Motor neuron (in vitro differentiated cells): ENCODE data around the gene DBH. TPM values are rescaled to one million over a fixed set of nuclear protein-coding genes. Genes with fewer than 3 reads are reported as not detected.
A peak's percentile ranks its signal among the peaks of the same experiment; 100 is the strongest.

Experiments
- ATAC-seq, 8 experiments: fragments of 200-7000 bp; cut with Tn5 transposase; replicated peaks in 6 of 8; 2 replicates each; pipeline ENCODE4 v1.8.0; 2021; ENCODE audit warnings: mild to moderate bottlenecking in 8 of 8, moderate library complexity in 8 of 8
- H3K27ac ChIP-seq, 2 donors: fragments of 250-450 bp; sonication (Bioruptor Pico); 2 replicates each; pipeline ENCODE4 v1.9.0; 2021; ENCODE audit warnings: antibody characterized with exemption in 2 of 2, mild to moderate bottlenecking in 2 of 2, moderate library complexity in 1 of 2
- H3K4me1 ChIP-seq, 2 donors: fragments of 250-450 bp; sonication (Bioruptor Pico); replicated peaks in 1 of 2; 2 replicates each; pipeline ENCODE4 v1.6.1; 2021; ENCODE audit warnings: antibody characterized with exemption in 2 of 2, mild to moderate bottlenecking in 2 of 2, moderate library complexity in 1 of 2
- H3K4me3 ChIP-seq, 5 donors: fragments of 250-450 bp; sonication (Bioruptor Pico); 2 replicates each; pipeline ENCODE4 v1.9.0; 2021; ENCODE audit warnings: antibody characterized with exemption in 5 of 5, mild to moderate bottlenecking in 5 of 5, moderate library complexity in 4 of 5
- WGBS, 10 experiments: fragments of 450-650 bp; shearing (Covaris generic); methylation state at CpG; one replicate each; pipeline ENCODE4 v1.0.0; 2022; 5-methylcytosine and 5-hydroxymethylcytosine counted together
- in situ Hi-C, 9 experiments: fragments of 400-800 bp; cut with MboI; loops; one replicate each; pipeline ENCODE4 v1.15.0; 2021; ENCODE audit warnings: low sequenced_read_pairs in 9 of 9, low pct_unique_long_range_greater_than_20kb in 2 of 9; ENCODE audit not compliant: unreplicated experiment in 9 of 9
- total RNA-seq, 8 experiments: library from RNA; unstranded; fragments of 300-600 nt; gene quantifications; 2 replicates each; pipeline versions ENCODE4 v1.2.3 to v1.2.4, GENCODE V29; 2022

Gene DBH
- total RNA-seq, 8 experiments from 2014 or later, result 0.07 to 1.7 (median 0.20) TPM

DNA sequence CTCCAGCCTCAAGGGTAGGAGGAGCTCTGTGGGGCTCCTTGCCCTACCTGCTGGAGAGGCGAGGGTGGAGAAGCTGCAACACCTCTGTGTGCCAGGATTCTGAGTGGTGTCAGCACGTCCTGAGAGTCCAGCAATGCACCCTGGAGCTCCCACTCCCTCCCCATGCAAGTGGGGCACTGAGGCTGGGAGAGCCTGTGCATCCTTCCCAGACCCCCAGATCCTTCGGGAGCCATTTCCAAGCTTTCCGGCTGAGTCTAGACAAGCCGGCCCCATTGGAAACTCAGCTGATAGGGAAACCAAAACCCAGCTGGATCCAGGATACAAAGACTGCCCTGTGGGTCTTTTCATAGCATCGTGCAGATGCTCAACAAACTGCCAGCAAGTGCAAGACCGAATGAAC lies 28.8 kb upstream of the DBH start:
- in situ Hi-C loops, result no loop called here
- Histone ChIP-seq H3K4me1 (peaks cover 19% of the 10 kb centered on the region in 2 donors), H3K4me3 (no peak overlapping the region), H3K27ac (no peak overlapping the region)
- WGBS, 10 experiments, result 0 to 82% (median 40%) methylated on average over 1 to 5 of the region's 7 CpGs; no CpG with 5 or more reads in 5 of the 10 experiments
- ATAC-seq, result no peak

DNA sequence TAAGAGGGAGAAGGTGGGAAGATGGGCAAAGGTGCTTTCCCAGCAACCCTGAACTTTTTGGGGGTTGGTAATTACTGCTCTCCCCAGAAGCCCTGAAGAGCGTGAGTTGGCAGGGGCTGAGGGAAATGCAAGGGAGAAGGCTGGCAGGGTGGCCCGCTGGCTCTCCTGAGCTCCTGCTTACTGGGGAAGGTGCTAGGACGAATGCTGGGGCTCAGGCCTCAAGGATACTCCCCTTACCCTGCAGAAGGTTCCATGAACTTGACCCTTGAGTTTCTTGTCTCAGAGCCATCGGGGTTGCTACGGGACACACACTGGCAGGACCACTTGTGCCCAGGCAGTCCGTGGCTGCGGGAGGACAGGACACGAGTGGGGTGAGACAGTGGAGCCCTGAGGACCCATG lies 28.2 kb upstream of the DBH start:
- H3K4me3 ChIP-seq, result no peak overlapping the region
- 0 to 100% (median 73%) methylated on average over 1 to 5 of the region's 8 CpGs; no CpG with 5 or more reads in 4 of the 10 experiments for WGBS, 10 experiments
- peaks cover 19 to 22% of the 10 kb centered on the region in 2 donors for H3K4me1 ChIP-seq
- in situ Hi-C loops, result no loop called here
- ATAC-seq, result no peak
- H3K27ac ChIP-seq, result no peak overlapping the region

DNA sequence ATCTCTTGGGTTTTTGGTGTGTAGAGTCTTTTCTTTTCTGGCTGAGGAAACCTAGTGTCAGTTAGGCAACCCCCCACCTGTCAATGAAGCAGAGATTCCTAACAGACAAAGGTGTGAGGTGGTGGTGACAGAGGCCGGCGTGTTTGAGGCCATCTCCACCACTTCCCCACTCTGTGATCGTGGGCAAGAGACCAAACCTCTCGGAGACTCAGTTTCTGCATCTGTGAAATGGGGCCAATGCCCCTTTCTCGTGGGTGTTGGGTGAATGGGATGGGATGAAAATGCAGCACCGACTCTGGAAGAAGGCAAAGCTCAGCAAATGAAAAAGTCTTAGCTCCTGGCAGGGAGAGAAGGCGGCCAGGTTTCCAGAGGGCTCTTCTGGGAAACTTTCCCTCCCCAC lies 27.8 kb upstream of the DBH start:
- Histone ChIP-seq H3K4me1 (peaks cover 21 to 26% of the 10 kb centered on the region in 2 donors), H3K27ac (no peak overlapping the region), H3K4me3 (no peak overlapping the region)
- 25 to 100% (median 69%) methylated on average over 1 to 4 of the region's 7 CpGs; no CpG with 5 or more reads in 4 of the 10 experiments for WGBS, 10 experiments
- in situ Hi-C loops, result no loop called here
- no peak for ATAC-seq

DNA sequence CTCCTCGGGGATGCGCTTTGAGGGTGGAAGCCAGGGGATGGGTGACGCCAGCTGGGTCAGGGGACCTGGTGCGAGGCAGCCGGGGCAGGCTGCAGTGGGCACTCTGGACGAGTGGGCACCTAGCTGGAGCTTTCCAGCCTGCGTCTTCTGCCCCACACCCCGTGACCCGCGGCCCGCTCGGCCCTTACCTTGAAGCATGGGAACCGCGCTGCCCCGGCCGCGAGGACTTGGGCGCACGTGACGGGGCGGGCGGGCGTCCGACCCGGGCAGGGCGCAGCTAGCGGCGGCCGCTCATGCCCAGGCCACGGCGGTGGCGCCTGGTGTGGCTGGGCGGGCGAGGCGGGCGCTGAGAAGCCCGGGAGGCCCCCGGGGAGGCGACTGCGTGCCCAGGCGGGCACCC lies 27.3 kb upstream of the DBH start:
- Histone ChIP-seq H3K27ac (no peak overlapping the region), H3K4me3 (peak overlapping the region; percentile 25 to 43 (median 28)), H3K4me1 (peaks cover 27 to 31% of the 10 kb centered on the region in 2 donors)
- peak in 5 of 8 experiments; percentile 58 to 63 (median 59) for ATAC-seq
- in situ Hi-C loops, result no loop called here
- 0% methylated on average over 2 of the region's 41 CpGs; no CpG with 5 or more reads in 9 of the 10 experiments for whole genome bisulfite sequencing, 10 experiments

DNA sequence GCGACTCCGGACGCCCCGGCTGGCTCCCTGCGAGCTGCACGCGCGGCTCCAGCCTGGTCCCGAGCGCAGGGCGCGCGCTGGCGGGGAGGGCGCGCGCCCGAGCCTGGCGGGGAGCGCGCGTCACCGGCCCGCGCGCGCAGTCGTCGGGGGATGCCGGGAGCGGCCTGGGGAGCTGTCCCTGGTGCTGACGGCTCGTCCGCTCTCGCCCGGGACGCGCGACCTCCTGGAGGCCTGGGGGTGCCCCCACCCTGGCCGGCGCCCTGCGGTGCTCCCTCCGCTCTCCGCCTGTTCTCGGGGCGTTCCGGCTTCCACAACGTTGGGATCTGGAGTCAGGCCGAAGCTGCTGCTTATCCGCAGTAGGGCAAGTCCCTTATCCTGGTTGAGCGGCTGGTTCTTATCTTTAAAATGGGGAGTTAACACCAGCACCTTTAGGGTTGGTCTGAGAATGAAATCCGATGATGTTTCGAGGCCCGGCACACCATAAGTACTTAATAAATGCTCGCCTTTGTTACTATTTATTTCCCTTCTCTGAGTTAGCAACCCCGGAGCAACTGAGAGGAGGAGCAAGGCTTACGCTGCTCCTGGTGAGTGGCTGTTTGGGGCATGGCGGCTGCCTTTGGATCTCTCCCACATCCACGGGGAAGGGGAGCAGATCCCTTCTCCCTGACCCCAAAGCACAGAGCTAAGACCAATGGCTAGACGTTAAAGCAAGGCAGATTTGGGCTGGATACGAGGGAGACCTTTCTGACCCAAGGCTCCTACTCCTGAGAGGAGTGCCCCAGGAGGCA lies 26.7 kb upstream of the DBH start, which contains the start of gene FAM163B:
FAM163B (minus strand) TSS at position 79 of the 788 bp plus-strand sequence. CDS start 29,166 bp downstream, outside the sequence.
- Histone ChIP-seq H3K4me1 (peaks cover 30 to 36% of the 10 kb centered on the region in 2 donors), H3K27ac (no peak within 1 kb of the TSS), H3K4me3 (peak within 1 kb of the TSS; percentile 25 to 43 (median 28))
- 27 to 80% (median 40%) methylated on average over 1 to 9 of the region's 61 CpGs; no CpG with 5 or more reads in 5 of the 10 experiments for WGBS, 10 experiments
- in situ Hi-C loops, result no loop called here
- peak; percentile 76 to 91 (median 77) for ATAC-seq

DNA sequence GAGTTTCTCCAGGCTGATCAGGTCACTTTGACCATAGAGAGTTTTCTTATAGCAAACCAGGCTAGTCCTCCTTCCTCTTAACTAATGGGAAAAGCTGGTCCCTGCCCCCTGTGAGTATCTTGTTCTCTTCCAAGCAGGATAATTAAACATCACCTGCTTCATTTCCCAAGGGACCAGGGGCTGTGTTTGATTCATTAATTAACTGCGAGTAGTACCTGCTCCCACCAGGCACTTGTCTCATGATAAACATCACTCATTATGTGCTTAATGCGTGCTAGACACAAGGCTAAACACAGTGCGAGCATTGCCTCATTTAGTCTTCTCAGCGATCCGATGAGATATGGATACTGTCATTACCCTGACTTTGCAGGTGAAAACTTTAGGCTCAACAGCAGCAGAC lies 25.3 kb upstream of the DBH start:
- in situ Hi-C loops, result no loop called here
- no peak overlapping the region for H3K27ac ChIP-seq
- no peak overlapping the region for H3K4me3 ChIP-seq
- peaks cover 30 to 36% of the 10 kb centered on the region in 2 donors for H3K4me1 ChIP-seq
- peak in 4 of 8 experiments; percentile 10 to 37 (median 22) for ATAC-seq
- 49 to 78% (median 63%) methylated on average over 2 to 5 of the region's 5 CpGs; no CpG with 5 or more reads in 2 of the 10 experiments for WGBS, 10 experiments

DNA sequence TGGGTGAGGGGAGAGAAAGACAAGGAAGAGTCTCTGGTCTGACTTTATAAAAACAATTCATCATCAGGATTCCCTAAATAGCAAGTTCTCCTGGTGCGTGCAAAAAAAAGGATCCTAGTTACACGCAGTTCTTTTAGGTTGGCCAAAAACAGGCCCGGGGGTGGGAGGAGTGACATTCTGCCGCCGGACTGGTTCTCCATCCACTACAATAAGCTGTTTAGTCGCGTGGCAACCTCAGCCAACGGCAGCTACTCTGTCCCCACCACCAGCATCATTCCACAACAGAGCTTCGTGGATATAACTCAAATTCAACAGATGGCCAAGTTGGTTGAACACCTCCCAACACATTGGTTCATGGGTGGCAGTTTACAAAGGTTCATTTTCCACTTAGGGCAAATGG lies 24.1 kb upstream of the DBH start:
- peaks cover 27 to 28% of the 10 kb centered on the region in 2 donors for H3K4me1 ChIP-seq
- no peak for ATAC-seq
- no peak overlapping the region for H3K27ac ChIP-seq
- H3K4me3 ChIP-seq, result no peak overlapping the region
- in situ Hi-C loops, result no loop called here
- 20 to 92% (median 68%) methylated on average over 1 to 9 of the region's 9 CpGs; no CpG with 5 or more reads in 2 of the 10 experiments for WGBS, 10 experiments

DNA sequence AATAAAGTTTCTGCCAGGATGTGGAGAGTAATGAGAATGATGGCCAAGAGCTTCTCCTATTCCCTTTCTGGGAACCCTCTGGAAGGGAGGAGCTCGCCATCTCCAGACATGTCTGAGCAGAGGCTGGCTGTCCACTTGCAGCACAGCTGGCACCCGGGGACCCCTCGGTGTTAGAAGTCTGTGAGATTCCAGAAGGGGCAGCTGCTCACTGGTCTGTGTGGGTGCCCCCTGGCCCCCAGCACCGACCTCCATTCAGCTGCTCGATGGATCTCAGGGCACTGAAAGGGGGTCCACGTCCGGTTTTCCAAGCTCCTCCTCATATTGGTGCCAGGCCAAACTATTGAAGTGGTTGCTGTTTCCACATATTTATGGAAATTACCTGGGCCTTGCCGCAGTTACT lies 23.3 kb upstream of the DBH start:
- H3K4me3 ChIP-seq, result no peak overlapping the region
- H3K27ac ChIP-seq, result no peak overlapping the region
- 19 to 95% (median 69%) methylated on average over 1 to 5 of the region's 8 CpGs; no CpG with 5 or more reads in 5 of the 10 experiments for WGBS, 10 experiments
- peaks cover 27 to 28% of the 10 kb centered on the region in 2 donors for H3K4me1 ChIP-seq
- in situ Hi-C loops, result no loop called here
- ATAC-seq, result no peak

DNA sequence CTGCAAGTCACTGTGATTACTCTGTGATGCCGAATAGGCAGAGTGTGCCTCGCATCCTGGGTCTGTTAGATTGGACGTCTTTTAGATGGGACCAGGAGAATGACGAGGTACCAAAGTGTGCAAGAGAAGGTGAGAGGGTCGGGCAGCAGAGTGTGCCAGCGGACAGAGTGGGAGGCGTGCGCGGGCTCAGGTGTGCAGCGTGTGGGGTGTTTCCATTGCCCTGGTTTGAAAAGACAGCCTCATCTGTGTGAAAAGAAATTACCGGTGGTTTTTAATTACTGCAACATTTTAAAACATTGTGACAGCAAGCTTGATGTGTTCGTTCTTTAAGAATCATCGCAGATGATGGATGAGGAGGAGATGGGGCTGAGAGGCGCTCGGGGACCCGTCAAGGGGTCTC lies 22.7 kb upstream of the DBH start:
- Histone ChIP-seq H3K4me3 (no peak overlapping the region), H3K4me1 (peaks cover 27 to 28% of the 10 kb centered on the region in 2 donors), H3K27ac (no peak overlapping the region)
- 49 to 75% (median 61%) methylated on average over 2 to 12 of the region's 16 CpGs; no CpG with 5 or more reads in 2 of the 10 experiments for WGBS, 10 experiments
- peak in 1 of 8 experiments; percentile 18 for ATAC-seq
- in situ Hi-C loops, result no loop called here

DNA sequence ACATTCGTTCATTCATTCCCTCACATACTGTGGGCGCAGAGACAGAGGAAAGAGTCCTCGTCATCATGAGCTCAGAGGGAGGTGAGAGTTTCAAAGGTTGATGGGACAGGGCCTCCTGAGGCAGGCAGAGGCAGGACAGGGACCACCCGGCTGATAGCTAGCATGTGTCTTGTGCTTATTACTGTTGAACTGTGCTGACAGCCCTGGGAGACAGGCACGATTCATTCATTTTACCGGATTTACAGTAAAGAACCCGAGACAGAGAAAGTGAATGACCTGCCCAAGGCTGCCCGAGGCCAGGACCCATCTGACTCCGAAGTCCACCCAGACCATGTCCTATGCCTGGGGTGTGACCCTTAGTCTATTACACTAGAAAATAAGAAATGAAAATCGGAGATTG lies 22.1 kb upstream of the DBH start:
- peak in 5 of 8 experiments; percentile 11 to 28 (median 25) for ATAC-seq
- in situ Hi-C loops, result no loop called here
- H3K27ac ChIP-seq, result no peak overlapping the region
- peaks cover 27 to 28% of the 10 kb centered on the region in 2 donors for H3K4me1 ChIP-seq
- no peak overlapping the region for H3K4me3 ChIP-seq
- 0 to 88% (median 40%) methylated on average over 1 to 10 of the region's 10 CpGs; no CpG with 5 or more reads in 1 of the 10 experiments for WGBS, 10 experiments

DNA sequence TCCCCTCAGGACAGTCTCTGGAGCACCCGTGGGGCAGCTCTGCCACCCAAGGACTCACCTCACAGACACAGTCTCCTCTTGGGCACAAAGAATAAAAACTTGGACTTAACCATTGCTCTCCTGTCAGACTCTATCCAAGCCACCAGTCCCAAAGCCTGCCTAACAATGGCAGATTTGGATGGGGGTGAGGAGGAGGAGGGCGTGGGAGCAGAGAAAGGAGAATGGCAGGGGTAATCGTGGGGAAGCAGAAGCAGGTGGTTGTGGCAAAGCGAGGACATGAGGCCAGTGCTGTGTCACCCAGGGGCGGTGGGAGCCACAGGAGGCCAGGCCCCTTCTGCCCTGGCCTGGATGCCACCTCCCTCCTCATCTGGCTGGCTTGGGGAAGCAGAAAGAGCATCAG lies 21.5 kb upstream of the DBH start:
- ATAC-seq, result no peak
- H3K27ac ChIP-seq, result no peak overlapping the region
- peaks cover 27 to 28% of the 10 kb centered on the region in 2 donors for H3K4me1 ChIP-seq
- in situ Hi-C loops, result no loop called here
- WGBS, 10 experiments, result 0 to 73% (median 47%) methylated on average over 1 to 3 of the region's 5 CpGs; no CpG with 5 or more reads in 4 of the 10 experiments
- H3K4me3 ChIP-seq, result no peak overlapping the region

DNA sequence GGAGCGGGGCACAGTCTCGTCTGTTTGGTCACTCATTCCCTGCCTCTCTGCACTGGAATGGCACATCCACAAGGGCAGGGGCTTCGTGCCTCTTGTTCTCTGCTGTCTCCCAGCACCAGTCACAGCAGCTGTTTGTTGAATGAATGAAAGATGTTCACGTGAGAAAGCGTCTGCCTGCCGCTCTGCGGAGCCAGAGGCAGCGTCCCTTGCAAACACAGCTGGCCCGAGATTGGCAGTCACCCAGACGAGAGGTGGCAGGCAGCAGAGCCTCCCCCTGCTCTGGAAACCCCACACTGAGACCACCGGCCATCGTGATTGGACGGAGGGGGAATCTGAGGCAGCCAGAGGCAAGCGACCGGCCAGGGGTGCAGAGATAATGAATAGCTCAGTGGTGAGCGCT lies 21.0 kb upstream of the DBH start:
- Histone ChIP-seq H3K4me1 (peaks cover 23 to 28% of the 10 kb centered on the region in 2 donors), H3K27ac (no peak overlapping the region), H3K4me3 (no peak overlapping the region)
- no peak for ATAC-seq
- in situ Hi-C loops, result no loop called here
- 0 to 80% (median 52%) methylated on average over 1 to 8 of the region's 16 CpGs; no CpG with 5 or more reads in 4 of the 10 experiments for WGBS, 10 experiments

DNA sequence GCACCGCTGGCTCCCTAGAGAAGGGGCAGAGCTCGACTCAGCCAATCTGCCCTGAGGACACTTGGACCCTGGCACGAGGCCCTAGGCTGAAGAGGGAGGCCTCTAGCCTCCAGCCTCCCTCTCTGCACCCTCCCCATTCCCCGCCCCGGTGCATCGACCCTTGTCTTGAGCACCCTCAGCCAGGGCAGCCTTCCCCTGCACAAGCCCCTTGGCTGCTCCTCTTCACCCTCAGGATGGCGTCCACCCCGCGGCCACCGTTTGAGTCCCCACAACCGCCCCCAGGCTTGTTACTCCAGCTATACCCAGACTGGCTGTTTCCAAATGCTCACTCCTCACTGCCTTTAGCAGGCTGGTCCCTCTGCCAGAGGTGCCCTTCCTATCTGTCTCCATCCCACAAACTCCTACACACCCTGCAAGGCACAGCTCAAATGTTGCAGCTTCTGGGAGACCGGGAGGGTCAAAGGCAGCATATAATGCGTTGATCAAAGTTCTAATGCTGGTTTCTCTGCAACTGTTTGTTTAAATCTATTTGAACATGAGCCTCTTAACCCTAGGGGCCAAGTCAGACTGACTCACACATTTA lies 20.5 kb upstream of the DBH start:
- Histone ChIP-seq H3K4me3 (no peak overlapping the region), H3K27ac (no peak overlapping the region), H3K4me1 (peaks cover 18 to 24% of the 10 kb centered on the region in 2 donors)
- WGBS, 10 experiments, result 50 to 100% (median 92%) methylated on average over 1 to 2 of the region's 13 CpGs; no CpG with 5 or more reads in 6 of the 10 experiments
- in situ Hi-C loops, result no loop called here
- no peak for ATAC-seq
